GM21515 (cell line): ENCODE data around the gene MAP6.

Source experiments
- ATAC-seq: cut with Tn5 transposase; IDR thresholded peaks from one replicate; pipeline ENCODE4 v1.9.1; 2021; ENCODE audit not compliant: unreplicated experiment

The MAP6 gene

GRCh38 chr11:75554258-75555022, 114.4 kb downstream of the MAP6 start:
- ATAC-seq, result no peak

GRCh38 chr11:75553889-75554257, 115.0 kb downstream of the MAP6 start:
- ATAC-seq, result no peak

- no peak for ATAC-seq
Measured at GRCh38 chr11:75553182-75553581, 115.7 kb downstream of the MAP6 start.

- no peak for ATAC-seq
Measured at GRCh38 chr11:75549370-75549958, 119.4 kb downstream of the MAP6 start.

GRCh38 chr11:75548595-75549272, 120.1 kb downstream of the MAP6 start:
- no peak for ATAC-seq

- ATAC-seq, result no peak
Measured at GRCh38 chr11:75547617-75548058, 121.2 kb downstream of the MAP6 start.

- ATAC-seq, result no peak
Measured at GRCh38 chr11:75547177-75547576, 121.7 kb downstream of the MAP6 start.

GRCh38 chr11:75543806-75544205, 125.0 kb downstream of the MAP6 start:
- ATAC-seq, result no peak

GRCh38 chr11:75542088-75542438, 126.8 kb downstream of the MAP6 start:
- ATAC-seq, result no peak

- ATAC-seq, result no peak
Measured at GRCh38 chr11:75541193-75542087, 127.4 kb downstream of the MAP6 start.

GRCh38 chr11:75539459-75540334, 129.1 kb downstream of the MAP6 start:
- no peak for ATAC-seq

GRCh38 chr11:75538150-75538942, 130.5 kb downstream of the MAP6 start:
- no peak for ATAC-seq

GRCh38 chr11:75537740-75538139, 131.1 kb downstream of the MAP6 start:
- ATAC-seq, result no peak
